PC-3 (cell line): Measurements from ENCODE around the gene CAPN12.

Experiments used
- CTCF ChIP-seq: fragments of 300-600 bp; sonication (generic); conservative IDR thresholded peaks from 2 replicates; pipeline ENCODE4 v1.5.1; 2017; ENCODE audit warnings: antibody characterized with exemption, low read depth, mild to moderate bottlenecking, low read length
- EZH2phosphoT487 ChIP-seq: fragments of 300-600 bp; sonication (generic); IDR thresholded peaks from 2 replicates; pipeline ENCODE4 v1.6.1; 2018; ENCODE audit warnings: mild to moderate bottlenecking, antibody characterized with exemption, low read length, borderline replicate concordance

- TF ChIP-seq CTCF (no peak), EZH2phosphoT487 (no peak)
These were observed 36.7 kb downstream of the CAPN12 start for GRCh38 chr19:38707512-38708114.
